ENCODE results near the gene UNC5B.

UNC5B gene

DNA sequence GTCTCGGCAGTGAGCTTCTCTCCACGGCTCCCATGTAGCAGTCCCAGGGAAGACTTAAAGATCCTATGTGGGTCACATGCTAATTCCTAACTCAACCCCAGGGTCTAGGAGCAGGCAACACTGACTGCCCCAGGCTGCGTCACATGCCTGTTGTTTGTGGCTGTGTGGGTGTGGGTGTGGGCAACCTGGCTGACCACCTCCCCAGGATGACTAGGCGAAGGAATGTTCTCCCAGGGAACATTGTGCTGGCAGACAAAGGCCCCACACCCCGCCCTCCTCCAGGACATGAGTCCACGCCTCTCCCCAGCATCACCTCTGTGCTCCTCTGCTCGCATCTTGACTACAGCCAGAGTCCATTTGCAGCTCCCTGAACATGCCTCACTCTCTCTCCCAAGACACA is 137.0 kb downstream of the UNC5B start:
- DNase-seq = no peak

DNA sequence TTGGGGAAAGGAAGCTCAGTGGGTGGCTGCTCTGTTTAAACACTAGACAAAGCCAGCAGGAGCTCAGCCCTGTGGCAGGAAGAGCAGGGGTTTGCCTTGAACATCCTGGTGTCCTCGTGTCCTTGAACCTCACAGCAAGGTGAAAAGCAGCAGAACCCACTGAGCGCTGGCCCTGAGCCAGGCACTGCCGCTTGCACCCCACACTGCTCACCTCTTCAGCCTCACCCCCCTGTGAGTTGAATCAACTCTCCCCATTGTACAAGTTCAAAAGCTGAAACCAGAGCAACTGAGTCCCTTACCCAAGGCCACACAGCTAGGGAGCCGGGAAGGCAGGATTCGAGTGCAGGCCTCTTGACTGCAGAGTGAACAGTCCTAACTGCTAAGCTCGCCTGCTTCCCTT is 138.7 kb downstream of the UNC5B start:
- DNase-seq = no peak

DNA sequence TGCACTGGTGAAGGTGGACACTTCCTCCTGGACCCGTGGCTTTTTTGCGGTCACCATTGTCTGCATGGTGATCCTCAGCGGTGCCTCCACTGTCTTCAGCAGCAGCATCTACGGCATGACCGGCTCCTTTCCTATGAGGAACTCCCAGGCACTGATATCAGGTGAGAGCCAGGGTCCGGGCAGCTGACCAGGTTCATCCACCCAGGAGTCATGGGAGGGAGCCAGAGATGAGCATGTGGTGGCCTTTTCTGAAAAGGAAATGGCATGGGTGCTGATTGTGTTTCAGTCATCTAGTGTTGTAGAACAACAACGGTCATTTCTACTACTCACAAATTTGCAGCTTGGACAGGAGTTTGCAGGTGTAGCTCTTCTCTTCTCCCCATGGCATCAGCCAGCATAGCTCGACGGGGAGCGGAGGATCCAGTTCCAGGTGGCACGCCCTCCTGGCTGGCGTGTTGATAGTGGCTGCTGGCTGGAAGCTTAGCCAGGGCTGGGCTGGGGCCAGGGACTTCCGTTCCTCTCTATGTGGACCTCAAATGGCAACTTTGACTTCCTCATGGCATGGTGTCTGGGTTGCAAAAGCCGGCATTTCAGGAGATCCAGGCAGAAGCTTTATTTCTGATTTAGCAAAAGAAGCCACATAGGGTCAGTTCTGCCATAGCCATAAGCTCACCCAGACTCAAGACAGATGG is 139.4 kb downstream of the UNC5B start:
- DNase-seq = no peak
